Fibroblast of upper back skin (primary cell): ENCODE measurements around the gene GIT2.

Experiments used
- DNase-seq: peaks from one replicate; pipeline ENCODE4 v3.0.0-alpha.2; 2013

The GIT2 gene

DNA sequence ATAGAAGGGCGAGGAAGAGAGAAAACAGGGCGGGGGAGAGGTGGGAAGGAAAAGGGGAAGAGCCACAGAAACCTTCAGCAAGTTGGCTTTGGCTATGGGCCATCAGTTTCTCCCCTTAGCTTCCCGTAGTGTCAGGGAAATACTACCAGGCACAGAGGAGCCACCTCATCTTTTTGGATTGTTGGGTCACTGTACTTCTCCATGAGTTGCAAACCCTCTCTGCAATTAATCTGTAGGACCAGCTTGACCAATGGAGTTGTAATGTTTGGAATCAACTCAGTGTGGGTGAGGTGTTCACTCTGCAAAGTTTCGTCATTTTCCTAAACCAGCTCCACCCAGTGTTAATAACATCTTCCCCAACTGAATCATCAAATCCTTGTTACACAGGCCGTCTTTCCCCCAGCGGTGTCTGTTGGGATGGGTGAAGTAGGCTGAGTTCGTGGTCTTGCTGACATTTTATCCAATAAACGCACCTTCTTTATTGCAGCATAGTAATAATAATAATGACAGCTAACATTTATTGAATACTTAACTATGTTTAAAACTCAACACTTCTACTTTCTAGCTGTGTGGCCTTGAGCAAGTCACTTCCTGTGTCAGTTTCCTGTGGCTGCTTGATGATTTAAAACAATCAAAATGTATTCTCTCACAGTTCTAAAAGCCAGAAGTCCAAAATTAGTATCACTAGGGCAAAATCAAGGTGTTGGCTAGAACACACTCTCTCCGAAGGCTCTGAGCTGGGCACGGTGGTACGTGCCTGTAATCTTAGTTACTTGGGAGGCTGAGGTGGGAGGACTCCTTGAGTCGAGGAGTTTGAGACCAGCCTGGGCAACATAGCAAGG, 107.8 kb downstream of the GIT2 start:
- DNase-seq = peak; percentile 93

DNA sequence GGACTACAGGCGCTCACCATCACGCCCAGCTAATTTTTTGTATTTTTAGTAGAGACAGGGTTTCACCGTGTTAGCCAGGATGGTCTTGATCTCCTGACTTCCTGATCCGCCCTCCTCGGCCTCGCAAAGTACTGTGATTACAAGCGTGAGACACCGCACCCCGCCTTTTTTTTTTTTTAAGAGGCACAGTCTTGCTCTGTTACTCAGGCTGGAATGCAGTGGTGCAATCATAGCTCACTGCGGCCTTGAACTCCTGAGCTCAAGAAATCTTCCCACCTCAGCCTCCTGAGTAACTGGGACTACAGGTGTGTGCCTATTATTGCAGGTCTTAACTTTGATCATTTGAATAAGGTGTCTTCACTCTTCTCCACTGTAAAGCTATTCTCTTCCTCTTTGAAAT, 110.6 kb downstream of the GIT2 start:
- DNase-seq = no peak

DNA sequence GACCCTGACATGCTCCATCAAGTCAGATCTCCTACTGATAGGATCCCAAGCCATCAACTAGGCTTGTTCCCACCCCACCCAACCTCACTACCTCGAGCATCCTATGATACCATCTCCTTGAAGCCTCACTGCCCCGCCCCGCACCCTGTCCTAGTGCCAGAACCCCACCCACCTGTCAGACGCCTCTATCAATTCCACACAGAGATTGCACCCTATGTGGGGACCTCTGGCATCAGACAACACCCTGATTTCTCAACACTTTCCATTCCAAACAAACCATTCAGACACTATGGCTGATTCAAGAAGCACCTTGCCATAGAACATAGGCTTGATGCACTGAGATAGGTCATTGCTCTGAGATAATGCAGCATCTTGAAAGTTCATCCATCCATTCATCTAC, 112.7 kb downstream of the GIT2 start:
- no peak for DNase-seq

- DNase-seq = no peak
Observed at GRCh38 chr12:109881752-109882151, 114.4 kb downstream of the GIT2 start.

DNA sequence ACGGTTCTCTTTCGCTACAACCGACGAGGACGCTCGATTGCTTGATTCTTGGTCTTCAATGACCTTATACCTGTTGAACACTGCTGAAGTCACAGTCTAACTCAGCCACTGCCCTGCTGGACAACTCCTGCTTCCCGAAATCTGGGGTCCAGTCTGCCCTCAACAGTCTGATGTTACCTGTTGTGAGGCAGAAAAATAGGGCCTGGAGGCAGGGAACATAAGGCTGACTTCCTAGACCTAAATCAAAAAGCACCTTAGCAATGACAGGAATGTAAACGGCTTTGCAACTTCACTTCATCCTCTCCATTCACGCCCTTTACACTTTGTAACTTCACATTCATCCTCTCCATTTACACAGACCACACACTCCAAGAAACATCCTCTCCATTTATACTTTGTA, 115.2 kb downstream of the GIT2 start:
- no peak for DNase-seq

DNA sequence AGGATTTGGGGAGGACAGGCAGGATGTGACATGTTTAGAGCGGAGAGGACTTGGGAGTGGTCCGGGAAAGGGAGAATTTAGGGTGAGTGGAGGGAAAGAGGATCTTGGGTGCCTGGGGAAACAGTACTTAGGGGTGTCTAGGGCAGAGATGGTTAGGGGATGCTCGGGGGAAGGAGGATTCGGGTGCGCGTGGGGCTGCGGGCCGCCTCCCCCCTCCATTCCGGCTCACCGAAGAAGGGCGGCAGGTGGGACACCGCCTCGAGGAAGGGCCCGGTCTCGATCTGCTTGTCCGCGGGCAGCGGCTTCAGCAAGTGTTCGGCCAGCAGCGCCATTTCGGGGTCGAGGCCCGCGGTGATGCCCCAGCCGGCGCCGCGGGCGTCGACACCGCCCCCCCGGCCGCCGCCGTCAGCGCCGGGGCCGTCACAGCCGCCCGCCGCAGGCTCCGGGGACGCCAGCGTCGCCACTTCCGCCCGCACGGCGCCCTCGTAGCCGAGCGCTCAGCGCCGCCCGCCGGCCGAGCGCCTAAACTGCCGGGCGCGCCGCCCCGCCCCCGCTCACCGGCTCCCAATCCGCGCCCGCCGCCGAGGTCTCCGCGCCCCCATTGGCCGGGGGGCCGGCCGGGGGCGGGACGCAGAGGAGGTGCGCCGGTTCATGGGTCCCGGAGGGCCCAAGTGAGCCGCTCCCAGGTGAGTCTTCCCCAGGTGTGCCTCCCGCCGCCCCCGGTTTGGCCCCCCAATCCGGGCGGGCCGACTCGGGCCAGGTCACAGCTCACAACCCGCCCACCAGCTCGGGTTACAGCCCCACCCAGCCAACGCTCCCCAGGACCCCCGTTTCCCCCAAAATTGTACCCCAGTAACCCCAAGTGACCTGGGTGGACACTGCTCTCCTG, 115.9 kb downstream of the GIT2 start, which contains the start of gene GLTP:
Gene GLTP (minus strand): TSS at position 499 of the 889 bp plus-strand sequence. CDS start 167 bp downstream, at position 332.
- DNase-seq = peak; percentile 75
